Measurements from ENCODE around the gene KCNK18.

GRCh38 chr10:117178190-117178589 lies 19.1 kb upstream of the KCNK18 start:
- no peak for TF ChIP-seq POLR2A (IDR thresholded peaks at IDR 0.05; ENCODE audit: low read depth, low read length)
- TF ChIP-seq POLR2AphosphoS5 (IDR thresholded peaks at IDR 0.05; ENCODE audit: low read depth, low read length) = no peak
